Stomach (tissue), 9 donors: ENCODE results near the gene IST1. TPM values are rescaled to one million over a fixed set of nuclear protein-coding genes. Genes with fewer than 3 reads are reported as not detected.

Experiments
- DNase-seq, 2 donors: peaks; one replicate each; pipeline versions ENCODE4 v3.0.0 to v3.0.0-alpha.2; 2013 to 2019
- H3K27ac ChIP-seq, 5 donors: fragments of 200-600 bp in 4 of 5; sonication (generic) in 4 of 5; one replicate each; pipeline ENCODE4 v1.5.1; 2013 to 2019; ENCODE audit warnings: mild to moderate bottlenecking in 1 of 5, moderate library complexity in 1 of 5
- H3K27me3 ChIP-seq, 3 donors: fragments of 200-600 bp; sonication (generic); one replicate each; pipeline ENCODE4 v1.5.1; 2017 to 2019; ENCODE audit warnings: mixed run types in 1 of 3
- H3K36me3 ChIP-seq, 4 donors: fragments of 200-600 bp; sonication (generic); 1 replicate in 3 of 4; 2 replicates in 1 of 4; pipeline ENCODE4 v1.5.1; 2016 to 2019
- H3K4me1 ChIP-seq, 4 donors: fragments of 200-600 bp; sonication (generic); one replicate each; pipeline ENCODE4 v1.5.1; 2016 to 2019
- H3K4me3 ChIP-seq, 4 donors: fragments of 200-600 bp; sonication (generic) in 3 of 4; one replicate each; pipeline ENCODE4 v1.5.1; 2016 to 2019; ENCODE audit warnings: mild to moderate bottlenecking in 1 of 4
- H3K9me3 ChIP-seq, 4 donors: fragments of 200-600 bp; sonication (generic); one replicate each; pipeline ENCODE4 v1.5.1; 2016 to 2019
- CTCF ChIP-seq, 7 experiments: fragments of 450-650 bp in 4 of 7; fragments of 200-600 bp in 3 of 7; sonication (generic) in 3 of 7; IDR thresholded peaks; one replicate each; pipeline ENCODE4 v1.5.1; 2016 to 2019; ENCODE audit warnings: antibody characterized with exemption in 7 of 7, control low read depth in 2 of 7, mild to moderate bottlenecking in 1 of 7
- EP300 ChIP-seq: sonication (generic); formaldehyde crosslinking; IDR thresholded peaks from one replicate; pipeline ENCODE4 v1.6.1; 2017; ENCODE audit warnings: antibody characterized with exemption
- POLR2A ChIP-seq, 4 donors: fragments of 450-650 bp; IDR thresholded peaks; one replicate each; pipeline ENCODE4 v1.6.1; 2016; ENCODE audit warnings: antibody characterized with exemption in 4 of 4, control low read depth in 2 of 4, mild to moderate bottlenecking in 1 of 4, moderate library complexity in 1 of 4
- POLR2AphosphoS5 ChIP-seq, 3 donors: sonication (generic); formaldehyde crosslinking; IDR thresholded peaks; one replicate each; pipeline ENCODE4 v1.6.1; 2016; ENCODE audit warnings: antibody characterized with exemption in 3 of 3
- WGBS, 5 donors: extraction: QIAGEN DNeasy Blood & Tissue Kit in 3 of 5; methylation state at CpG; one replicate each; pipeline versions ENCODE4 v1.1.5 to v1.1.7; 2013 to 2018; 5-methylcytosine and 5-hydroxymethylcytosine counted together
- intact Hi-C: fragments of 100-400 bp; cut with DNase I; formaldehyde crosslinking; loops from one replicate; pipeline ENCODE4 v1.15.1; 2023; ENCODE audit warnings: low total_unique reads
- polyA plus RNA-seq, 3 donors: library from polyadenylated mRNA; stranded (reverse); fragments of 200-250 nt; gene quantifications; one replicate each; pipeline ENCODE4 v1.2.3, GENCODE V29; 2013
- total RNA-seq, 5 donors: library from RNA; depleted of rRNA; stranded (reverse); fragments of >200 nt; gene quantifications; one replicate each; pipeline versions ENCODE4 v1.1.0 to v1.2.3, GENCODE V29; 2014 to 2016
- donor health status: healthy with polysubstance abuse.
- donor health status: Bipolar disorder and iron deficiency.
- donor health status: healthy.

The IST1 gene
- total and polyA plus RNA-seq, 8 donors, result 76.0 to 270 (median 160) TPM

- TF ChIP-seq POLR2A (IDR thresholded peaks at IDR 0.05) (no peak), CTCF (IDR thresholded peaks at IDR 0.05) (no peak), POLR2AphosphoS5 (IDR thresholded peaks at IDR 0.05) (no peak)
- Histone ChIP-seq H3K27me3 (no peaks in the 10 kb centered on the region), H3K4me1 (peaks cover 0 to 27% (median 7%) of the 10 kb centered on the region in 4 donors), H3K27ac (peak overlapping the region in 1 of 5 donors; percentile 44), H3K4me3 (no peak overlapping the region), H3K9me3 (no peaks in the 10 kb centered on the region), H3K36me3 (peaks cover 41 to 86% (median 78%) of the 10 kb centered on the region in 4 donors)
- WGBS, 5 donors, result 65 to 84% (median 74%) methylated on average over 4 of the region's 4 CpGs
- no peak for DNase-seq
- intact Hi-C loops, result no loop called here
Measured at GRCh38 chr16:71853413-71853812, 41.9 kb upstream of the IST1 start.

- 84 to 94% (median 86%) methylated on average over 4 of the region's 4 CpGs for WGBS, 5 donors
- intact Hi-C loops, result no loop called here
- Histone ChIP-seq H3K4me1 (peaks cover 5 to 38% (median 17%) of the 10 kb centered on the region in 4 donors), H3K9me3 (no peaks in the 10 kb centered on the region), H3K4me3 (no peak overlapping the region), H3K27ac (peak overlapping the region in 1 of 5 donors; percentile 14), H3K27me3 (no peaks in the 10 kb centered on the region), H3K36me3 (peaks cover 33 to 82% (median 75%) of the 10 kb centered on the region in 4 donors)
- no peak for TF ChIP-seq CTCF (IDR thresholded peaks at IDR 0.05)
- TF ChIP-seq EP300, result no peak
- TF ChIP-seq POLR2AphosphoS5 (IDR thresholded peaks at IDR 0.05), result no peak
- no peak for TF ChIP-seq POLR2A (IDR thresholded peaks at IDR 0.05)
- no peak for DNase-seq
Measured at GRCh38 chr16:71854369-71854948, 40.9 kb upstream of the IST1 start.

- Histone ChIP-seq H3K9me3 (no peaks in the 10 kb centered on the region), H3K4me3 (no peak overlapping the region), H3K27me3 (no peaks in the 10 kb centered on the region), H3K27ac (no peak overlapping the region), H3K4me1 (peaks cover 5 to 41% (median 19%) of the 10 kb centered on the region in 4 donors), H3K36me3 (peaks cover 27 to 82% (median 75%) of the 10 kb centered on the region in 4 donors)
- TF ChIP-seq EP300, result no peak
- TF ChIP-seq POLR2A (IDR thresholded peaks at IDR 0.05), result no peak
- no peak for TF ChIP-seq CTCF (IDR thresholded peaks at IDR 0.05)
- 85 to 90% (median 88%) methylated on average over 5 of the region's 5 CpGs for WGBS, 5 donors
- DNase-seq, result no peak
- intact Hi-C loops, result no loop called here
Measured at GRCh38 chr16:71855937-71856662, 39.2 kb upstream of the IST1 start.

GRCh38 chr16:71859762-71860521, 35.4 kb upstream of the IST1 start:
- peak overlapping the region in 2 of 5 donors; percentile 27 to 54 for H3K27ac ChIP-seq
- H3K27me3 ChIP-seq, result no peaks in the 10 kb centered on the region
- peaks cover 5 to 23% (median 16%) of the 10 kb centered on the region in 4 donors for H3K4me1 ChIP-seq
- no peak overlapping the region for H3K4me3 ChIP-seq
- H3K36me3 ChIP-seq, result peaks cover 36 to 83% (median 79%) of the 10 kb centered on the region in 4 donors
- TF ChIP-seq CTCF (IDR thresholded peaks at IDR 0.05) (no peak), POLR2A (IDR thresholded peaks at IDR 0.05) (no peak), EP300 (no peak), POLR2AphosphoS5 (IDR thresholded peaks at IDR 0.05) (no peak)
- no peaks in the 10 kb centered on the region for H3K9me3 ChIP-seq
- WGBS, 5 donors, result 93 to 97% (median 94%) methylated on average over 30 to 32 of the region's 32 CpGs
- DNase-seq, result no peak
- intact Hi-C loops, result no loop called here
